Cardiac septum (tissue), 1 donor: ENCODE data around the gene RGS9BP. TPM values are rescaled to one million over a fixed set of nuclear protein-coding genes. Genes with fewer than 3 reads are reported as not detected.
"Not testable (repeated sequence)": the region's sequence is repeated elsewhere in the genome, so short reads cannot be mapped to it uniquely, and the experiment has no call there.

Source experiments
- DNase-seq: peaks from one replicate; pipeline ENCODE4 v3.0.0-alpha.2; 2020; ENCODE audit warnings: low spot score
- intact Hi-C: fragments of 100-400 bp; cut with DNase I; formaldehyde crosslinking; loops from one replicate; pipeline ENCODE4 v1.14.0; 2022
- long read RNA-seq: library from polyadenylated mRNA; unstranded; transcript quantifications from one replicate; pipeline ENCODE4 v2.0.0, GENCODE V29; 2021
- total RNA-seq: library from RNA; stranded (reverse); fragmentation: NEBNext Ultra II Directional; extraction: Animal tissue kit (Norgen Biotek cat#: 25700); gene quantifications from one replicate; pipeline ENCODE4 v1.2.1, GENCODE V29; 2021
- donor health status: DM: no; HTN: no; CAD: no.

Gene RGS9BP
- total RNA-seq = 1.5 TPM
- long read RNA-seq, partial matches to known transcripts = 0 of 1 reads
- long read RNA-seq, other reads (novel, unspliced or antisense) = 0 of 1 reads

- intact Hi-C loops = loop anchor here (2.0 kb wide), 1 partner anchor 15 kb away; the partner anchor contains the start of gene NUDT19
- peak; percentile 88 for DNase-seq
Observed at GRCh38 chr19:32675720-32676185, at the start of gene RGS9BP. RGS9BP (plus strand) TSS chr19:32675848; CDS start chr19:32676264, 416 bp downstream.

- no peak for DNase-seq
- intact Hi-C loops = no loop called here
Observed at GRCh38 chr19:32626969-32627368, 48.7 kb upstream of the RGS9BP start.

- intact Hi-C loops = no loop called here
- DNase-seq = no peak
Observed at GRCh38 chr19:32627714-32628270, 47.9 kb upstream of the RGS9BP start.

GRCh38 chr19:32630338-32630737 is 45.3 kb upstream of the RGS9BP start:
- intact Hi-C loops = no loop called here
- no peak for DNase-seq

GRCh38 chr19:32631381-32631780 is 44.3 kb upstream of the RGS9BP start:
- intact Hi-C loops = no loop called here

GRCh38 chr19:32637480-32637879 is 38.2 kb upstream of the RGS9BP start:
- intact Hi-C loops = no loop called here
- DNase-seq = no peak

More at GRCh38 chr19:32631381-32631780, 44.3 kb upstream of the RGS9BP start:
- no peak for DNase-seq

GRCh38 chr19:32638625-32639024 is 37.0 kb upstream of the RGS9BP start:
- intact Hi-C loops = no loop called here
- DNase-seq = no peak

GRCh38 chr19:32642771-32643170 is 32.9 kb upstream of the RGS9BP start:
- DNase-seq = no peak
- intact Hi-C loops = no loop called here

- intact Hi-C loops = no loop called here
- DNase-seq = no peak
Observed at GRCh38 chr19:32646556-32646955, 29.1 kb upstream of the RGS9BP start.

GRCh38 chr19:32647361-32647760 is 28.3 kb upstream of the RGS9BP start:
- DNase-seq = no peak
- intact Hi-C loops = no loop called here

GRCh38 chr19:32649751-32650150 is 25.9 kb upstream of the RGS9BP start:
- intact Hi-C loops = no loop called here
- DNase-seq = no peak

GRCh38 chr19:32650671-32651070 is 25.0 kb upstream of the RGS9BP start:
- DNase-seq = no peak
- intact Hi-C loops = no loop called here

GRCh38 chr19:32651729-32652140 is 23.9 kb upstream of the RGS9BP start:
- no peak for DNase-seq
- intact Hi-C loops = no loop called here

GRCh38 chr19:32652331-32652730 is 23.3 kb upstream of the RGS9BP start:
- not testable (repeated sequence) for DNase-seq

GRCh38 chr19:32652894-32653598 is 22.6 kb upstream of the RGS9BP start:
- peak; percentile 82 for DNase-seq
- intact Hi-C loops = no loop called here

More at GRCh38 chr19:32652331-32652730, 23.3 kb upstream of the RGS9BP start:
- intact Hi-C loops = not testable (repeated sequence)

GRCh38 chr19:32653599-32653915 is 22.1 kb upstream of the RGS9BP start:
- DNase-seq = no peak
- intact Hi-C loops = no loop called here

GRCh38 chr19:32656379-32656778 is 19.3 kb upstream of the RGS9BP start:
- intact Hi-C loops, DNase-seq: not testable (repeated sequence)

- intact Hi-C loops = no loop called here
- no peak for DNase-seq
Observed at GRCh38 chr19:32658075-32658474, 17.6 kb upstream of the RGS9BP start.

- intact Hi-C loops = no loop called here
- DNase-seq = no peak
Observed at GRCh38 chr19:32658527-32658926, 17.1 kb upstream of the RGS9BP start.

- intact Hi-C loops = no loop called here
- DNase-seq = no peak
Observed at GRCh38 chr19:32661318-32661717, 14.3 kb upstream of the RGS9BP start.

GRCh38 chr19:32662186-32662585 is 13.5 kb upstream of the RGS9BP start:
- DNase-seq = no peak
- intact Hi-C loops = no loop called here
